ENCODE measurements around the gene RBM4.

DNA sequence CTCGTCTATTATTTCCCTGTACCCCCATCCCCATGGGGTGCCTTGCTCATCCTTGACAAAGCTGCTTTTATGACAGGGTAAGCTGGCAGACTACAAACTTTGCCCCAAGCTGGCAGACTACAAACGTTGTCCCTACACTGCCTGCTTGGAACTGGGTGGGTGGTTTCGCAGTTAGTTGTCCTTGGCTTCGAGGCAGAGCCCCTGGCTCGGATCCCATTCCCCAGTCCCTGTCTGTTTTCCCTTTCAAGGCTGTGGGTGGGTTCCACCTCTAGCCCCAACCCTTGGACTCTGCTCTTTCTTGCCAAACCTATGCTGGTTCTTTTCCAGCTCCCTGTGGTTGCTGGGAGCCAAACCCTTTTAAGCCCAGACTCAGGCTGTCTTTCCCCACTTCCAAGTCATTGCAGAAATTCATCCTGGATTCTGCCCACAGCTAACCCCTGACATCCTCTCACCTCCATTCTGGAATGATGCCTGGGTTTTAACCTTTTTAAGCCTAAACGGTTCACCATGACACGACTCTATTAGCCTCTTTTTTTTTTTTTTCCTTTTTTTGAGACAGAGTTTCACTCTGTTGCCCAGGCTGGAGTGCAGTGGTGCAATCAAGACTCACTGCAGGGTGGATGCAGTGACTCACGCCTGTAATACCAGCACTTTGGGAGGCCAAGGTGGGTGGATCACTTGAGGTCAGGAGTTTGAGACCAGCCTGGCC, 31.2 kb upstream of the RBM4 start:
- no peak for TF ChIP-seq POLR2A (IDR thresholded peaks at IDR 0.05)
- peak; percentile 58 for TF ChIP-seq POLR2AphosphoS5 (IDR thresholded peaks at IDR 0.05)

All from gastroesophageal sphincter (tissue), 2 donors.